ENCODE measurements around the gene PRXL2B. TPM values are rescaled to one million over a fixed set of nuclear protein-coding genes. Genes with fewer than 3 reads are reported as not detected.
"Not testable (repeated sequence)": the region's sequence is repeated elsewhere in the genome, so short reads cannot be mapped to it uniquely, and the experiment has no call there.

PRXL2B gene, protein sequence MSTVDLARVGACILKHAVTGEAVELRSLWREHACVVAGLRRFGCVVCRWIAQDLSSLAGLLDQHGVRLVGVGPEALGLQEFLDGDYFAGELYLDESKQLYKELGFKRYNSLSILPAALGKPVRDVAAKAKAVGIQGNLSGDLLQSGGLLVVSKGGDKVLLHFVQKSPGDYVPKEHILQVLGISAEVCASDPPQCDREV
- 37.5 and 67.7 TPM in 2 replicates for total RNA-seq

DNA sequence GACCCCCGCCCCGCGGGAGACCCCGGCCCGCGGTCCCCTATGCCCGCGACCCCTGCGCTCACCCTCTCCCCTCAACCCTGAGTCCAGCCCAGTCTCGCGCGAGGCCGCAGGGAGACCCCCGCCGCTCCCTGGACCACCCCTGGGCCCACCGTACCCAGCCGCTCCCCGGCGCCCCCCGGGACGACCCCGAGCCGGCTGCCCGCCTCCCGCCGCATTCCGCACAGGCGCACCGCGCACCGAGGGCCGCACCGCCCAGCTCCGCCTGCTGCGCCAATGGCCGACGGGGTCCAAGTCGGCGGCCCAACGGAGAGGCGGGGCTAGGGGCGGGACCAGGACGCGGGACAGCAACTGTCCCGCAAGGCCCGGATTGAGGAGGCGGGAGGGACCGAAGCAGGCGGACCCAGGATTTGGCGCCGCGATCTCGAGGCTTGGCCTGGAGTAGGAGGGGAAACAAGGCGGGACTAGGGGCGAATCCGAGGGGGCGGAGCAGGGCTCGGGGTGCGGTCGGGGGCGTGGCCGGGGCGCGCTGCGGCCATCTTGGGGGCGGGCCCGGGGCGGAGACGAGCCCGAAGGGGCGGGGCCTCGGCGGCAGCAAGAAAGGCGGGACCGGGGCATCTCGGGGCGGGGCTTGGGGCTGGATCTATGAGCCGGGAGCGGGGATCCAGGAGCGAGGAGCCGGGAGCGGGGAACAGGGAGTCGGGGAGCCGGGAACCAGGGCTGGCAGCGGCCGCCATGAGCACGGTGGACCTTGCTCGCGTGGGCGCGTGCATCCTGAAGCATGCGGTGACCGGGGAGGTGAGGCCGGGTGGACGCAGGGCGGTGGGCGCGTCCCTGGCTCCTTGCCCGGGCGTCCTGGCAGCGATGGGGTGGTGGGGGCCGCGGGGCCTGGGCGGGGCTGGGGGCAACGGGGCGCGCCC lies at the start of gene PRXL2B:
Gene PRXL2B, plus strand, starts transcription at position 624 of the 917 bp plus-strand sequence. Its CDS starts 109 bp downstream, at position 733.
- DNase-seq (ENCODE audit: low read depth in 2 of 2), result peak; percentile 100

DNA sequence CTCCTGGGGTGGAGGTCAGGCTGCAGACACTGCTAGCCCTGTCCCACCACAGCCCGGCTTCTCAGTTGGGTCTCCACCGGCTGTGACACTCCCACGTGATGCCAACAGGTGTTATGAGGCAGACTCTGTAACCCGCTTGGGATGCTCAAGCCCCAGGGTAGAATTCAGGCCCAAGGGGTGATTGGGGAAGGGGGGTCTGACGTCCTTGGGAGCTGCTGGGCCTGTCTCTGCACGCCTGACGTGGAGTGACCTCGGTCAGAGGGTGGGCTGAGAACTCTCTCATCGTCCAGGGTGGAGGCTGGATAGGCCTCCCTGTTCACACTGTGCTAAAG lies 48.8 kb upstream of the PRXL2B start:
- no peak for DNase-seq (ENCODE audit: low read depth in 2 of 2)

DNA sequence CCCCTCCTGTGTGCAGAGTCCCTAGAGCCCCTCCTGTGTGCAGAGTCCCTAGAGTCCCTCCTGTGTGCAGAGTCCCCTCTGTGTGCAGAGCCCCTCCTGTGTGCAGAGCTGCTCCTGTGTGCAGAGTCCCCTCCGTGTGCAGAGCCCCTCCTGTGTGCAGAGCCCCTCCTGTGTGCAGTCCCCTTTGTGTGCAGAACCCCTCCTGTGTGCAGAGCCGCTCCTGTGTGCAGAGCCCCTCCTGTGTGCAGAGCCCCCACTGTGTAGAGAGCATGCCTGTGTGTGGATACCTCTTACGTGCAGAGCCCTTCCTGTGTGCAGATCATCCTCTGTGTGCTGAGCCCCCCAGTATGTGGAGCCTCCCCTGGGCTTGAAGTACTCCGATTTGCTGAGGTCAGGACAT lies 48.2 kb upstream of the PRXL2B start:
- DNase-seq (ENCODE audit: low read depth in 2 of 2), result no peak

DNA sequence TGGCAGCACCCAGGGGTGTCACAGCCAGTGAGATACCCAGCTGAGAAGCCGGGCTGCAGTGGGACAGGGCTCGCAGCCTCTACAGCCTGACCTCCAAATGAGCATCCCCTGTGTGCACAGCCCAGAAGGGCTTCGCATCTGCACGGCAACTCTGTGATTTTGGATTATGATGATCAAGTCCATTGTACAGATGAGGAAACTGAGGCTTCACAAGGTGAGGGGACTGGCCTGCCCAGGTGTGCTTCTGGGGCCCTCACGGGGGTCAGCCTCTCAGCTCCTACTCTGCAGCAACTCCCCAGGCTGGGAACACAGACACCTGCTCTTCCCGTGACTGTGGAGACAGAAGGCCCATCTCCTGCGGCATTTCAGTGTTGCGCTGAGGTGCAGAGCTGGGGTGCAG lies 47.7 kb upstream of the PRXL2B start:
- DNase-seq (ENCODE audit: low read depth in 2 of 2), result no peak

DNA sequence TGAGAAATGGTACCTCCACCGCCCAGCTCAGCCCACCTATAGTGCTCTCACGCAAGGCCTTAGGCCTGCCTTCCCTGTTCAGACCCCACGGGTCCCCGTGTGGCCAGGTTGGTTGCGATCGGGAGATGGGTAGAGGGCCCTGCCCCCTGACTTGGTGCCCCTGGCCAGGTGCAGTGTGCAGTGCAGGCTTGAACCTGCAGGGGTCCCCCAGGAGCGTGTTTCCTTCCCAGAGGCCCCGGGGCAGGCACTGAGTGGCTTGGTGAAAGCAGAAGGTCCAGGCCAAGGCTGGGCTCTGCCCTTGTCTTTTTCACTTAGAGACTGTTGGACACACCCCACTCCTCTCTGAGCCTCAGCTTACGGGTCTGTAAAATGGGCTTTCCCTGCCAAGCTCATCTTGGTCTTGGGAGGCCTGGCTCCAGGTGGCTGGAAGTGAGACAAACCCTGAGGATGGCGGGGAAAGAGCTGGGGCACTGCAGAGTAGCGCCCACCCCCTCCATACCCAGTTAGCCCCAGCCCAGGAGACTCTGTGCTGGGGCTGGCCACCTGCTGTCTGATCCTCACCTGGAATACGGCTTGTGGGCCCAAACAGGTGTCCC lies 47.2 kb upstream of the PRXL2B start:
- DNase-seq (ENCODE audit: low read depth in 2 of 2), result no peak

DNA sequence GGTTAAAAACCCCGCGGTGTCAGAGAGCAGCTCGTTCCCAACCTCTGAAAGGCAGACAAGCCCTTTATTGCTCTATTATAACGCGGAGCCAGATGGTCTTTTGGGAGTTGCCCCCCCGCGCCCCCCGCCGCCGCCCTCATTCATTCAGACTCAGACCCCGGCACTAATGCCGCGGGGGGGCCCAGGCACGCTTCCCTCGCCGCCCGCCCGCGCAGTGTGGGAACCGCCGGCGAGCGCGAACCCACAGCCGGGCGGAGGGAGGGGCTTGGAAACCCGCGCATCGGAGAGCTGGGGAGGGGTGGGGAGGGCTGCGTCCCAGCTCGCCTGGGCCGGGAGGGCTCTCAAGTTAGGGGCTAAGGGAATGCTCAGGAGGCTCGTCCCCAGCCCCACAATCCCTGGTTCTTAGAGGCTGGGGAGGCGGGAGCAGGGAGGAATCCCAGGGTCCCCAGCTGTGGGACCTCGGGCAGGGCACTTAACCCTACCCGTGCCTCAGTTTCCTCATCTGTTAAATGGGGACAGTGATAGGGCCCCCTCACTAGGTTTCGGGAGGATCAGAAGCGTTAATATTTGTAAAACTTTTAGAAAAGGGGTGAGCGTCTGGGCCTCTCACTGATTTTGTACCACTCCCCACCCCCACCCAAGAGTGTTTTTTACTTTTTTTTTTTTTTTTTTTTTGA lies 45.6 kb upstream of the PRXL2B start:
- no peak for DNase-seq (ENCODE audit: low read depth in 2 of 2)

DNA sequence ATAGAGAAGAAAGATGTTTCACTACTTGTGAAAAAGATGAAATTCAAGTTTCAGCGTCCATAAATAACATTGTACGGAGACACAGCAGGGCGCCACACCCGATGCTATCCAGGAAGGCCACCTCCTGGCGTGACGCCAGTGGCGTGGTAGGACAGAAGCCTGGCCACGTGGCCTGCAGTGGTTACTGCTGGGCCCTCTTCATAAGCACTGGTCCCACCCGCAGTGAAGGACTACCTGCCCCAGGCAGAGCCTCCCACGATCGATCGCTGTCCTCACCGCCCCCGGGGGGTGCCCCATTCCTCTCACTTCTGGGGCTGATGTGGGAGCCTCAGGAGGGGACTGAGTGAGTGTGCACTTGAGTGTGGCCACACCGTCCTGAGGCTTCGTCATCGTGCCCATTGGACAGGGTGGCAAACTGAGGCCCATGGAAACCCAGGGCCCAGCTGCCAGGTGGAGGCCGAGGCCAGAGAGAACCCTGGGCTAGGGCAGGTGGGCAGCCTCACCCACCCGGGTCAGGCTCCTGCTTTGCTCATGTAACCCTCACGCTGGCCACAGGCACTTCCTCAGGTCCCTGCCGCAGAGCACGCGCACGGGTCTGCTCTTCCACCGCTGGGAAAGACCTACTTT lies 44.8 kb upstream of the PRXL2B start:
- peak in 1 of 2 donors; percentile 72 for DNase-seq (ENCODE audit: low read depth in 2 of 2)

DNA sequence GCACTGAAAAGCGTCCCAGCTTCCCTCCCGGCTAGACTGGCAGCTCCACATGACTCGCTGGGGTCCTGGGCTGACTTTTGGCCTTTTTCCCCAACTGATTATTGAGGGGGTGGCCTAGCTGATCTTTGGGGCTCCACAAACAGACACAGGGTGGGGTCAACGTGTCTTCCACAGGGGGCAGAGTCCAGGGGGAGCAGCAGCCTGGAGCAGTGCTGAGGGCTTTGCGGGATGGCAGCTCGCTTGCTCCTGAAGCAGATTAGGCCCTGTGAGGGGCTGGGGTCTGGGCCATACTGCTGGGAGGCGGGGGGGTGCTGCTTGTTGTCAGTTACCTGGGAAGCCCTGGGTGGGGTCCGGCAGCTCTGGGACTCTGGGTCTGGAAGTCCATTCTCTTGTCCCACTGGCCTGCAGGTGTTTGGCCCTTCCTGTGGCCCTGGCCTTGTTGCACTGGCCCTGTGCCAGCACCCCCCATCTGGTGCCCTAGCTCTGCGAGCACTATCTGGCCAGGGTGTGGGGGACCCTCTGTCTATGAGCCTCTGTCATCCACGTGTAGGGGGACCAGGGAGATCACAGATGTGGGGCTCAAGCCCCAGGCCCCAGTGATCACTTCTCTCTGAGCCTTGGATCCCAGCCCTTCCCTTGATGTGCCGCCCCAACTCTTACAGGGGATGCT lies 44.2 kb upstream of the PRXL2B start:
- DNase-seq (ENCODE audit: low read depth in 2 of 2), result no peak

DNA sequence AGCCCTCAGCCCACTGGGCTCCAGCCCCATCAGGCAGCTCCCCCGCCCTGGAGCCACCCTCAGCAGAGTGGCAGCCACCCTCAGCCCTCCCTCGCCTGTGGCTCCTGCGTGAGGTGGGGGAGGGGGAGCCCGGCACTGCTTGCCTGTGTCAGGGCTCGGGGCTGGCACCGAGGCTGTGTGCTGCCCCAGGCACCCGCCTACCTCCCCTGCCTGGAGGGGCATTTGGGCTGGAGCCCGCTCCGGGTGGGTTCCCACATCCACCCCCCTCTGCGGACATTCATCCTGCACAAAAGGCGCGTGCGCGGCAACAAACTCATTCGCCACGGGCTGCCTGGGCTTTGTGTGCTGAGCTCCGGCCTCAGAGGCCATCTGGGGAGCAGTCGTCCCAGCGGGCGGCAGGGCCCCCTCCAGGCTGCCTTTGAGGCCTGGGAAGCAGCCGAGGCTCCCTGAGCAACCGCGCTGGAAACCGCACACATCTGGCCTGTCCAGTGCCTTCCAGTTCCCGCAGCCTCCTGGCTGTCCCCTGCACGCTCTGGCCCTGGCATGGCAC lies 43.0 kb upstream of the PRXL2B start:
- no peak for DNase-seq (ENCODE audit: low read depth in 2 of 2)

DNA sequence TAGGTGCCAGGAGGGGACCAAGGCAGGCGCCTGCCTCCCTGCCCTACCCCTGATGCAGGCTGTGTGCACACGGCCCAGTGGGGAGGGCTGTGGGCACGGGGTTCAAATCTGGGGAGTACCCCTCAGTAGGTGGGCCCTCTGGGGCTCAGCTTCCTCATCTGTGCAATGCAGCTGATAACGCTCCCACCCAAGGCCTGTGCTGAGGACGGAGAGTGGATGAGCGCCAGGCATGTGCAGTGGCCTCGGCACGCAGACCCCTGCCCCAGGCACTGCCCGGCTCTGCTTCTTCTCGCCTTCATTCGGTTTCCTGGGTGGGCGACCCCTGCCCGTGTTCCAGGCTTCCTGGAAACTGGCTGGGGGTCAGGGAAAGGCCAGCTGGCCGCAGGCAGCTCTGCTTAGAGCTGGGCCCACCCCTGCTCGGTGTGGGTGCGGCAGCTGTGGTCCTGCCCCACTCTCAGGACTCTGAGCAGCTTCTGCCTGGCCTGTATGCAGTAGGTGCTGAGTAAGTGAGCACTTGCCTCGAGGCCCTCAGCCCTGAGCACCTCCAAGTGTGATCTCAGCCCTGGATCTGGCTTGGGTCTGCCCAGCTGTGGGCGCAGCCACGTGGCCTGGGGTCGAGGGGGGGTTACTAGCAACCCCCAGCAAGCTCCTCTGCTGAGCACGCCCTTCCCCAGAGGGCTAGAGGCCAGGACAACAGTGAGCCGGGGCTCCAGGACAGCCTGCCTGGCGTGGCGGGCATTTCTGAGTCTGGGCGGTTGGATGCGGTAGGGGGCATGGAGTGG lies 42.3 kb upstream of the PRXL2B start:
- DNase-seq (ENCODE audit: low read depth in 2 of 2), result no peak

DNA sequence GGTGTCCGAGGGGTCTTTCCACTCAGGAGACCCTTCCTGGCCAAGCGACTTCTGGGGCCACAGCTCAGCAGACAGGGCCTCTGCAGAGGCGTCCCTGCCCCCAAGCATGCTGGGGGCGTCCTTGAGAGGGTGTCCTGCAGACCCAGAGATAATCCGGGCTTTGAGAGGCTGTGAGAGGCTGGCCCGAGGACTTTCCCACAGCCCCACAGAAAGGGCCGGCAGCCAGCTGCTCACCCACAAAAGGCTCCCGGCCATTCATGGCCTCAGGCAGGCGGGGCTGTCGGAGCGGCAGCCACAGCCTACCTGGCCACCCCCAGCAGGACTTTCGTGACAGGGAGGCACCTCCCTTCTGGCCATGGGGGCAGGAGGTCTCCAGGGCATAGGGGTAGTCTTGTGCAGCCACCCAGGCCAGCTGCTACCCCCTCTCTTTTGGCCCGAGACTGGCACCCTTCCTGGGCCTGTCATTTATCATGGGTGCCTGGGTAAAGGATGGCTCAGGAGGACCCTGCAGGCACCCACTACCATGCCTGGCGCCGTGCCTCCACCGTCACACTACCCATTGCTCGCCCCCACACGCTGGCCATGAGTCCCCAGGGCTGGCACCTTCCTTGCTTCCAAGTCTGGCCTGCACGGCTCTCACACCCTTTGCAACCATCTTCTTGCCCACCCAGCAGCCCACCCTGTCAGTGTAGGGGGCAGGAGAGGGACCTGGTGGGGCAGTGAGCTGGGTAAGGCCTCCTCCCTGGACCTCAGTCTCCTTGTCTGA lies 41.5 kb upstream of the PRXL2B start:
- no peak for DNase-seq (ENCODE audit: low read depth in 2 of 2)

DNA sequence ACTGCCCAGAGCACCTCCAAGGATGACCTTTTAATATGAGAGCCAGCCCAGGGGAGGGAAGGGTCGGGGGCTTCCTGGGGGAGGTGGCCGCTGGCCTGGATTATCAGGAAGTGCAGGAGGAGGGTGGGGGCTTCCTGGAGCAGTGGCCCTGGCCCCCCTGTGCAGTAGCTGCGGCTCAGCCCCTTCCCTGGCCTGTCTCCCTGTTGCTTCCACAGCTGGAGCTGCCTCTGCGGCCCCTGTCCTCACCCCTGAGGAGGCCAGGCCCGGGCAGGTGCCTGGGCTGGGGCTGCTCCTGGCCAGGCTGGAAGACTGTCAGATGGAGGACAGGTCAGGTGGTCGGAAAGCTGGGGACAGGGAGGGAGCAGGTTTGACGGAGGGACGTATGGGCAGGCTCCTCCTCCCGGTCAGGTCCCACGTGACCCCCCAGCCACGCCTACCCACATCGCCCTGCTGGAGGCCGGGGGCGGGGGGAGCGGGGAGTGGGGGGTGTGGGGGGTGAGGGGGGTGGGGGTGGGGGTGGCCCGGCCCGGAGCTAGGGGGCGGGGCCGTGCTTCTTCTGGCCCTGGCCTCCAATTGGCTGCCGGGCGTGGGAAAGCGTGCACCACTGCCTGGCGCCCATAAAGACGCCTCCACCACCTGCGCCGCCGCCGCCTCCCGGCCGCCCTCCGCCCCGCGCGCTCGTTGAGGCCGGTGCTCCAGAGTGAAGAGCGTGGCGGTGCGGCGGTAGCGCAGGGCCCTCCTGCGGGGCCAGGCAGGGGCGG lies 40.6 kb upstream of the PRXL2B start:
- DNase-seq (ENCODE audit: low read depth in 2 of 2), result peak; percentile 85 to 98

DNA sequence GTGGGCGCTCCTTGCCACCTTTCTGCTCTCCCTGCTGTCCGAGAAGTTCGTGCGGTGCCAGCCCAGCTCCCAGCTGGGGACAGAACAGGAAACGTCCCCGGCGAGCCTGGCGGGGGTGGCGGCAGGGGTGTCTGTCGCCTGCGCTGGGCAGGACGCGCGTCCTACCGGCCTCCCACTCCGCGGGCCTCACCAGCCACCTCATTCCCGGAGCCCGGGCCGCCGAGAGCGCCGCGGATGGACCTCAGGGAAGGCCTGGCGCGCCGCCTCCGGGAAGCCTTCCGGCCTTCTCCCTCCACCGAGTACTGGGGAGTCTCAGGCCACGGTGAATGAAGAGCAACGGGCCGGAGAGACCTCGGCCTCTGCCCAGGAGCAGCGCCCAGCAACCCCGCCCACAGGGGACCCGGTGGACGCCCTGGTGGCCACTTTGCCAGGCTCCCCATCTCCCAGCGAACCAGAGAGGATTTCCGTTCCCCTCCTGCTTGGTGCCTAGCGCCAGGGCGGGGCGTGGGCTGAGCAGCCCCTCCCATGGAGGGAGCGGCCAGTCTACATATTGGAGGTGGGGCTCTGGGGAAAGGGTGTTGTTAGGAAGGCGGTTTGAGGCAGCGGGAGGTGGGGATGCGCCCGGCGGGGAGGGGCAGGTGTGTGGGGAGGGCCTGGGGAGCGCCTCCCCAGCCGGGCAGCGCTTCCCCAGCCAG lies 39.9 kb upstream of the PRXL2B start:
- peak; percentile 74 to 94 for DNase-seq (ENCODE audit: low read depth in 2 of 2)

DNA sequence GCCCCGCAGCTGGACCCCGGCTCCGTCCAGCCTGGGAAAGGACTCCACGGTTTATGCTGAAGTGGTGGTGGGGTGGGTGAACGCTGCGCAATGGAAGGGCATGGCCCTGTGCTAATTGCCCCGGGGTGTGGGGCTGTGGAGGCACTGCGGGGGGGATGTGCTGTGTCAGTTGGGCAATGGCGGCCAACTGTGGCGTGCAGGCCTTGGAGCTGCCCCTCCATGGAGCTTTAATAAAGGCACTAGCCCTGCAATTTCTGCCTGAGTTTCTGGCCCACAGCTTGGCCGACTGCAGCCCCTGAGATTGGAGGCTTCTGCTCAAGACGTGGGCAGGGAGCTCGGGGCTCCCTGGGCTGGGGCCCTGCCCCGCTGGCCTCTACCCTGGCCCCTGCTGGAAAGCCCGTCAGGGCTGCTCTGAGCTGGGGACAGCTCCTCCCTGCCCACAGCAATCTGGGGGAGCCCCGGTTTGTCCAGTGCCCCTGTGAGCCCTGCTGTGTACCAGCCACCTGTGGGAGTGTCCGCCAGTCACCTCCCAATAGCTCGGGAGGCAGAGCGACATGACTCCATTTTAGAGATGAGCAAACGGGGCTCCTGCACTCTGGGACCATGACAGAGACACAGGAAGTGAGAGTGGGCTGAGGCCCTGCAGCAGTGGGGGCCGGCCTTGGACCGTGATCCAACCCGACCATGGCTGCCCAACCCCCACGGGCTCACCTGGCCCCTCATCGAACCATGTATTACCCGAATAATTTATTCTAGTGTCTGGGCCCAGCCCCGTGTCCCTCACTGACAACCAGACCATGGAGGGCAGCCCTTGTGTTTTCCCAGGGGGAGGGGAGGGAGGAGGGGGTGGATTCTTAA lies 39.1 kb upstream of the PRXL2B start:
- peak in 1 of 2 donors; percentile 23 for DNase-seq (ENCODE audit: low read depth in 2 of 2)

DNA sequence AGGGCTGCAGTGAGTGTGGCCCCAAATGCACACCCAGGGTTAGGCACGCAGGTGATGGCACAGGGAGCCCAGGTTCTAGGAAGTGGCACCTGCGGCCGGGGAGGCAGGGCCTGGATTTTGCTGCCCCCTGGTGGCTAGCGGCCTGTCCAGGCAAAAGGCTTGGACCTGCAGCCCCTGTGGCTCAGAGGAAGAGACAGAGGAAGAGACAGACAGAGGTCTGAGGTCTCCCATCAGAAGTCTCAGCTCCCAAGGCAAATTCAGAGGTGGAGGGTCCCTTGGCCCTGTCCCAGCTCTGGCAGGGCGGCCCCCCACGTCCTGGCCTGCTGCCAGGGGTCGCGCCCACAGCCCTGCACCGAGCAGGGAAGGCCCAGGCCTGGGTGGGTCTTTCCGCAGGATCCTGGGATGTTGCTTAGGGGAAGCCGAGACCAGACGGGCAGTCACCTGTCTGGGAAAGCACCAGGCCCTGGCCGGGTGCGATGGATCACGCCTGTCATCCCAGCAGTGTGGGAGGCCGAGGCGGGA lies 38.4 kb upstream of the PRXL2B start:
- peak; percentile 69 to 89 for DNase-seq (ENCODE audit: low read depth in 2 of 2)

DNA sequence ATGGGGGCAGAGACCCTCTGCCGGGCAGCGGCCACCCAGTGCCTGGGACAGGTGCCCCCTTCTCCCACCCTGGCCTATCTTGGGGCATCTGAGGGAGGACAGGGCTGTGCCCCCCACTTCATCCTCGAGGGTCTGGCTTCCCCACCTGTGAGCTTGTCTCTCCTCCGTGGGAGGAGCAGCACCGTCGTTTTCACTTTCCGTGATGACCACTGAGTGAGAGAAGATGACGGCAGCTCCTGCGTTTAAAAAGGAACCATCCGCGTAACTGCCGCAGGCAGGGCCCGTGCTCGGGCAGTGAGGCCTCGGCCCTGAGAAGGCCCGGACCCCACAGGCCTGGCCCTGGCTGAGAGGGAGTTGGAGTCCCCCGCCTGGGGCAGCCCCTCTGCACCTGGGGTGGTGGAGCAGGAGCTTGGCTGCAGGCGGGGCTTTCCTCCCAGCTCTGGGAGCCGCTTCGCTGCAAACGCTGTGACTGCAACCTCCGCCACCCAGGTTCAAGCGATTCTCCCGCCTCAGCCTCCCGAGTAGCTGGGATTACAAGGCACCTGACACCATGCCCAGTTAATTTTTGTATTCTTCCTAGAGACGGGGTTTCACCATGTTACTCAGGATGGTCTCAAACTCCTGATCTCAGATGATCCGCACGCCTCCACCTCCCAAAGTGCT lies 37.1 kb upstream of the PRXL2B start:
- not testable (repeated sequence) for DNase-seq (ENCODE audit: low read depth in 2 of 2)
